HG03378 (cell line): ENCODE data around the gene ST3GAL4.
"Not testable (repeated sequence)": the region's sequence is repeated elsewhere in the genome, so short reads cannot be mapped to it uniquely, and the experiment has no call there.

Experiments
- ATAC-seq: cut with Tn5 transposase; IDR thresholded peaks from one replicate; pipeline ENCODE4 v1.9.1; 2021; ENCODE audit warnings: mild to moderate bottlenecking, moderate library complexity; ENCODE audit not compliant: unreplicated experiment

The ST3GAL4 gene

GRCh38 chr11:126355324-126355925 lies at the start of gene ST3GAL4:
TSS of gene ST3GAL4 (plus strand) at chr11:126355686. CDS start at chr11:126406156, 50,470 bp downstream.
- ATAC-seq = peak; percentile 49

- ATAC-seq = peak; percentile 55
Observed at GRCh38 chr11:126305699-126306098, 49.8 kb upstream of the ST3GAL4 start.

GRCh38 chr11:126307706-126308105 lies 47.8 kb upstream of the ST3GAL4 start:
- no peak for ATAC-seq

- no peak for ATAC-seq
Observed at GRCh38 chr11:126308271-126308671, 47.2 kb upstream of the ST3GAL4 start.

GRCh38 chr11:126308771-126309170 lies 46.7 kb upstream of the ST3GAL4 start:
- not testable (repeated sequence) for ATAC-seq

GRCh38 chr11:126310200-126310991 lies 45.1 kb upstream of the ST3GAL4 start:
- peak; percentile 40 for ATAC-seq

GRCh38 chr11:126310992-126311310 lies 44.5 kb upstream of the ST3GAL4 start:
- ATAC-seq = no peak

- ATAC-seq = peak; percentile 54
Observed at GRCh38 chr11:126311401-126312291, 43.8 kb upstream of the ST3GAL4 start.

GRCh38 chr11:126312961-126313360 lies 42.5 kb upstream of the ST3GAL4 start:
- no peak for ATAC-seq

- ATAC-seq = no peak
Observed at GRCh38 chr11:126313826-126314225, 41.7 kb upstream of the ST3GAL4 start.

- no peak for ATAC-seq
Observed at GRCh38 chr11:126317432-126317755, 38.1 kb upstream of the ST3GAL4 start.

GRCh38 chr11:126317756-126318573 lies 37.5 kb upstream of the ST3GAL4 start:
- ATAC-seq = peak; percentile 9

- ATAC-seq = peak; percentile 96
Observed at GRCh38 chr11:126318574-126319373, 36.7 kb upstream of the ST3GAL4 start.

GRCh38 chr11:126319374-126319740 lies 36.1 kb upstream of the ST3GAL4 start:
- ATAC-seq = no peak

GRCh38 chr11:126322996-126323395 lies 32.5 kb upstream of the ST3GAL4 start:
- ATAC-seq = no peak

GRCh38 chr11:126327281-126328000 lies 28.0 kb upstream of the ST3GAL4 start:
- ATAC-seq = no peak

- ATAC-seq = no peak
Observed at GRCh38 chr11:126328001-126328390, 27.5 kb upstream of the ST3GAL4 start.

GRCh38 chr11:126328444-126328843 lies 27.0 kb upstream of the ST3GAL4 start:
- ATAC-seq = no peak

- no peak for ATAC-seq
Observed at GRCh38 chr11:126328938-126329643, 26.4 kb upstream of the ST3GAL4 start.
